MG63 (cell line): ENCODE measurements around the gene FUCA1. TPM values are rescaled to one million over a fixed set of nuclear protein-coding genes. Genes with fewer than 3 reads are reported as not detected.

Experiments
- DNase-seq: peaks from one replicate; pipeline ENCODE4 v3.0.0-alpha.2; 2020
- H3K27me3 ChIP-seq: fragments of 250-450 bp; sonication (Bioruptor Pico); 2 replicates; pipeline ENCODE4 v1.5.1; 2020; ENCODE audit warnings: mild to moderate bottlenecking, moderate library complexity
- H3K36me3 ChIP-seq: fragments of 250-450 bp; sonication (Bioruptor Pico); 2 replicates; pipeline ENCODE4 v1.5.1; 2020; ENCODE audit warnings: mild to moderate bottlenecking, moderate library complexity
- H3K4me3 ChIP-seq: fragments of 250-450 bp; sonication (Bioruptor Pico); 2 replicates; pipeline ENCODE4 v1.5.1; 2020; ENCODE audit warnings: mild to moderate bottlenecking, moderate library complexity
- H3K9me3 ChIP-seq: fragments of 250-450 bp; sonication (Bioruptor Pico); 2 replicates; pipeline ENCODE4 v1.5.1; 2020; ENCODE audit warnings: mild to moderate bottlenecking, moderate library complexity
- total RNA-seq: library from RNA; depleted of rRNA; stranded (reverse); fragments of >200 nt; shearing (Covaris generic); gene quantifications from 2 replicates; pipeline ENCODE4 v1.2.3, GENCODE V29; 2014; ENCODE audit warnings: low replicate concordance; rRNA removed

FUCA1 gene
- total RNA-seq, 1 experiment from 2014 or later = 9.5 TPM

GRCh38 chr1:23800400-23801337, 67.4 kb downstream of the FUCA1 start, which contains the start of gene GALE:
GALE (minus strand) TSS chr1:23800754; CDS start chr1:23799007, 1,747 bp downstream.
- DNase-seq = peak; percentile 97
- Histone ChIP-seq H3K27me3 (no peaks in the 10 kb centered on the region), H3K36me3 (peaks cover 18% of the 10 kb centered on the region), H3K4me3 (peak within 1 kb of the TSS; percentile 87), H3K9me3 (no peaks in the 10 kb centered on the region)

GRCh38 chr1:23799570-23800399, 68.3 kb downstream of the FUCA1 start:
- H3K36me3 ChIP-seq = peaks cover 22% of the 10 kb centered on the region
- DNase-seq = peak; percentile 87
- H3K27me3 ChIP-seq = no peaks in the 10 kb centered on the region
- no peaks in the 10 kb centered on the region for H3K9me3 ChIP-seq
- H3K4me3 ChIP-seq = peak overlapping the region; percentile 87

GRCh38 chr1:23799255-23799569, 68.9 kb downstream of the FUCA1 start:
- no peaks in the 10 kb centered on the region for H3K9me3 ChIP-seq
- no peaks in the 10 kb centered on the region for H3K27me3 ChIP-seq
- H3K4me3 ChIP-seq = peak overlapping the region; percentile 87
- DNase-seq = no peak
- peaks cover 22% of the 10 kb centered on the region for H3K36me3 ChIP-seq

DNA sequence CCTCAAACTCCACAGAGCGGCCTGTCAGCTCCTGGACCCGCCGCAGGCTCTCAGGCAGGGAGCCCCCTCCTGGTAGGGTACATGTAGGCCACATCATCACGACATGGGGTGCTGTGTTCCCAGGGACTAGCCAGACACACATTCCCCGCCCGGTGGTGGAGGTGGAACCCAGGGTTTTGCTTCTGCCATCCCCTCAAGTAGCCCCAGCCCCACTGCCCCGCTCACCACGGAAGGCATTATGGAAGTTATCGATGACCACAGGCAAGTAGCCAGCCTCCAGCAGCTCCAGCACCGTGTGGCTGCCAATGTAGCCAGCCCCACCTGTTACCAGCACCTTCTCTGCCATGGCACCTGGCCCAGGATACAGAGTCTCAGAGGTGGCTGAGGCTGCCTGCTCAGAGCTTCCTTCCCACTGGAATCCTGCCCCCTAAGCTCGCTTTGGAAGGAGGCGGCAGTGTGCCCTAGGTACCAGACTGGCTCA, 69.4 kb downstream of the FUCA1 start:
- no peak for DNase-seq
- Histone ChIP-seq H3K9me3 (no peaks in the 10 kb centered on the region), H3K27me3 (no peaks in the 10 kb centered on the region), H3K36me3 (peaks cover 22% of the 10 kb centered on the region), H3K4me3 (no peak overlapping the region)

DNA sequence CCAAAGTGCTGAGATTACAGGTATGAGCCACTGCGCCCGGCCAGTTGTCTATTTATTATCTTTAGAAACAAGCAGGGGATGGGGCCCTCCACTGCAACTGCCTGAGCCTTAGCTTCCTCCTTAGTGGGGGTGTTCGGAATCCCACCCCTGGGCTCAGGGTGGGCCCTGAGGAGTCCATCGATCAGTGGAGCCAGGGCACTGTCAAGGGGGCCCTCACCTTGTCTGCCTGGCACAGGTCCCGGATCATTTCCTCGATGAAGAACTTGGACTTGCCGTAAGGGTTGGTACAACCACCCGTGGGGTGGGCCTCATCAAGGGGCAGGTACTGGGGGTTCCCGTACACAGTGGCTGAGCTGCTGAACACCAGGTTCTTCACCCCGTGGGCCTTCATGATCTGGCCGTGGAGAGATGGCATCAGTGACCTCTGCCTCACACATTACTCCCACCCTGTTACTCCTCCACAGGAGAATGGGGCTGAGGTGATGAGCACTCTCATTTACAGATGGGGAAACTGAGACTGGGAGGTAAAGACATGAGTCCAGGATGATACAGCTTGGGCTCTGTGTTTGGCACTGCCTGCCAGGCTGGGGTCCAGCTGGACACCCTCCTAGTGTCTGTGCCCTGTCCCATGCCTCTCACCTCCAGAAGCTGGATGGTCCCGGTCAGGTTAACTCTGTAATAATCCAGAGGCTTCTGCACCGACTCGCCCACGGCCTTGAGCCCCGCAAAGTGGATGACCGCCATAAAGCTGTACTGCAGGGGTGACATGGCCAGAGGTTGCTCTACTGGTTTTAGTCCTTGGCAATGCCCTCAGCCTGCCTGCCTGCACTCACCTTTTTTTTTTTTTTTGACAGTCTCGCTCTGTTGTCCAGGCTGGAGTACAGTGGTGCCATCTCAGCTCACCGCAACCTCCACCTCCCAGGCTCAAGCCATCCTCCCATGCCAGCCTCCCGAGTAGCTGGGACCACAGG, 70.3 kb downstream of the FUCA1 start:
- DNase-seq = no peak
- no peaks in the 10 kb centered on the region for H3K9me3 ChIP-seq
- H3K4me3 ChIP-seq = no peak overlapping the region
- no peaks in the 10 kb centered on the region for H3K27me3 ChIP-seq
- H3K36me3 ChIP-seq = peaks cover 30% of the 10 kb centered on the region

DNA sequence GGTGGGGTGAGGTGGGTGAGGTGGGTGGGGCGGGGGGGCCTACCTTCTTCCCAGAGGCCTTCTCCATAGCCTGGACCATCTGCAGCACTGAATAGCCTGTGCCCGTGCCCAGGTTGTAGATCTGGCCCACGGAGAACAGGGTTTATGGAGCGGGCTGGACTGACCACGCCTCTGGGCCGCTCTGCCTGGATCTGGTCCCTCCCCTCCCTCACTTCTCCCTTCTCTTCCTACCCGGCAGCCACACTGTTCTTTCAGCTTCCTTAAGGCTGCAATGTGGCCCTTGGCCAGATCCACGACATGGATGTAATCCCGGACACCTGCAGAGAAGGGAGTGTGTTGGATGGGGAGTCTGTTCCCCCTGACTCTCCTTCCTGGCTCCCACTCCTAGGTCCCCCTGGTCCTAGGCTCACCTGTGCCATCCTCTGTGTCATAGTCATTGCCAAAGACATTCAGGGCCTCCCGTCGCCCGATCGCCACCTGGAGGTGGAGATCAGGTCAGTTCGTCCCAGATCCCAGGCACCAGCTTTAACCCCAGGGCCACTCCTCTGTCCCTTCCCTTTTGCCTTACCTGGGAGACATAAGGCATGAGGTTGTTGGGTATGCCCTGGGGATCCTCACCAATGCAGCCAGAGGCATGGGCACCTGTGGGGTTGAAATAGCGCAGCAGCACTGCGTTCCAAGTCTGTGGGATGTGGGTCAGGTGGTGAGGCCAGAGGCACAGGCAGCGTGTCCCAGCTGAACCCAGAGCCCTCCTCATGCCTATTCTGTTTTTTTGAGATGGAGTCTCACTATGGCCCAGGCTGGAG, 71.4 kb downstream of the FUCA1 start:
- Histone ChIP-seq H3K27me3 (no peaks in the 10 kb centered on the region), H3K9me3 (no peaks in the 10 kb centered on the region), H3K36me3 (peaks cover 30% of the 10 kb centered on the region), H3K4me3 (no peak overlapping the region)
- DNase-seq = no peak

DNA sequence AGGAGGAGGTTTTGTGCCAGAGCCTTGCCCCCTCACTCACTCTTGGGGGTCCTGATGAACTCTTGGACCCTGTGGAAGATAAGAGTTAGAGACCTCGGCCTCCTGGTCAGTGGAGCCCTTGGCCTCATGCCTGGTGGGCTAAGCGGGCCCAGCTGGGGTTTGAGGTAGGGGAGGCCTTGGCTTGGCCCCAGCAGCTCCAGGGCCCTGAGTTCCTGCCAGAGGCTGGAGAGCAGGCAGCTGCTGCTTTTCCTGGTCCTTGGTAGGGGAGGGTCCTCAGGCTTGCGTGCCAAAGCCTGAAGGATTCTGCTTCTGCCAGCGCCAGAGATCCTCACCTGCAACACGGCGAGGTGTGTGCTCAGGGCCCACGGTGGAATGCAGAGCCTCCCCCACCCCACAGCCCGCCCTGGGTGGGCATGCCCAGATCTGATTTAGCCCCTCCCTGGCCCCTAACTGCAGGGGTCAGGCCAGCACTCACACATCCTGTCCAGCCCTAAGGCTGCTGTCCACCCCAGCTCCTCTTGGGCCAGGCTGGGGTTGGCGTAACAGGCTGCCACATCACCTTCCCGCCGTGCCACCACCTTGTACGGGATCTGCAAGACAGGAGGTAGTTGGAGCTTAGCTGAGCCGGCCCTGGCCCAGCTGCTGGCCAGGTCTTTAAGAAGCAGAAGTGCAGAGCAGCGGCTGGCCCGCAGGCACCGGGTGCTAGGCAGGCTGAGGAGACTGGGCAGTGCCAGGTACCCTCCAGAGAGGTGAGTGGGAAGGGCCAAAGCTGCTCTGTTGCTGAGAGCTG, 72.2 kb downstream of the FUCA1 start:
- Histone ChIP-seq H3K27me3 (no peaks in the 10 kb centered on the region), H3K9me3 (no peaks in the 10 kb centered on the region), H3K36me3 (peaks cover 30% of the 10 kb centered on the region), H3K4me3 (no peak overlapping the region)
- DNase-seq = no peak

Other genes with a start within 250 kb of the FUCA1 start
- 858 and 903 TPM in 2 replicates for gene RPL11, start 176.5 kb downstream of the FUCA1 start, total RNA-seq
- 32.8 and 35.6 TPM in 2 replicates for gene ELOA, start 124.8 kb downstream of the FUCA1 start, total RNA-seq
- 64.2 and 116 TPM in 2 replicates for gene PITHD1, start 89.9 kb downstream of the FUCA1 start, total RNA-seq
- 38.5 and 68.6 TPM in 2 replicates for gene LYPLA2, start 77.1 kb downstream of the FUCA1 start, total RNA-seq
- 45.4 and 123 TPM in 2 replicates for gene GALE, start 67.5 kb downstream of the FUCA1 start, total RNA-seq
- 27.6 and 41.0 TPM in 2 replicates for gene HMGCL, start 42.9 kb downstream of the FUCA1 start, total RNA-seq
- gene CNR2, start 45.1 kb upstream of the FUCA1 start, total RNA-seq = not detected in 2 replicates
- gene PNRC2, start 91.5 kb upstream of the FUCA1 start, total RNA-seq = 36.5 and 47.0 TPM in 2 replicates
- gene SRSF10, start 112.0 kb upstream of the FUCA1 start, total RNA-seq = 40.0 and 46.4 TPM in 2 replicates
- gene MYOM3, start 243.8 kb upstream of the FUCA1 start, total RNA-seq = 0.13 TPM in 1 of 2 replicates, not detected in the other